HG03025 (cell line): ENCODE data around the gene MRPL14.

ENCODE experiments used
- ATAC-seq: cut with Tn5 transposase; IDR thresholded peaks from one replicate; pipeline ENCODE4 v1.9.1; 2021; ENCODE audit warnings: mild to moderate bottlenecking, moderate library complexity; ENCODE audit not compliant: unreplicated experiment, low FRiP score

MRPL14 gene

GRCh38 chr6:44126320-44127149 is 717 bp downstream of the MRPL14 start:
- ATAC-seq, result peak; percentile 27

GRCh38 chr6:44123544-44123943 is 3.7 kb downstream of the MRPL14 start:
- ATAC-seq, result no peak

- no peak for ATAC-seq
Measured at GRCh38 chr6:44122801-44123200, 4.5 kb downstream of the MRPL14 start.

GRCh38 chr6:44120692-44121443 is 6.4 kb downstream of the MRPL14 start:
- no peak for ATAC-seq

GRCh38 chr6:44119704-44120262 is 7.5 kb downstream of the MRPL14 start:
- ATAC-seq, result no peak

- ATAC-seq, result no peak
Measured at GRCh38 chr6:44117397-44118128, 9.7 kb downstream of the MRPL14 start.

GRCh38 chr6:44116641-44117382 is 10.4 kb downstream of the MRPL14 start:
- no peak for ATAC-seq

GRCh38 chr6:44115866-44116265 is 11.4 kb downstream of the MRPL14 start:
- no peak for ATAC-seq

- no peak for ATAC-seq
Measured at GRCh38 chr6:44113414-44113813, 13.8 kb downstream of the MRPL14 start.

GRCh38 chr6:44111434-44112417 is 15.5 kb downstream of the MRPL14 start:
- no peak for ATAC-seq

- ATAC-seq, result no peak
Measured at GRCh38 chr6:44110966-44111365, 16.3 kb downstream of the MRPL14 start.

GRCh38 chr6:44110005-44110676 is 17.1 kb downstream of the MRPL14 start:
- no peak for ATAC-seq

- ATAC-seq, result no peak
Measured at GRCh38 chr6:44109212-44109611, 18.0 kb downstream of the MRPL14 start.

GRCh38 chr6:44108471-44108870 is 18.8 kb downstream of the MRPL14 start:
- ATAC-seq, result no peak

- no peak for ATAC-seq
Measured at GRCh38 chr6:44107017-44107416, 20.2 kb downstream of the MRPL14 start.

- ATAC-seq, result no peak
Measured at GRCh38 chr6:44105993-44106740, 21.1 kb downstream of the MRPL14 start.

GRCh38 chr6:44105146-44105545 is 22.1 kb downstream of the MRPL14 start:
- no peak for ATAC-seq
